Measurements from ENCODE around the gene SHKBP1.

DNA sequence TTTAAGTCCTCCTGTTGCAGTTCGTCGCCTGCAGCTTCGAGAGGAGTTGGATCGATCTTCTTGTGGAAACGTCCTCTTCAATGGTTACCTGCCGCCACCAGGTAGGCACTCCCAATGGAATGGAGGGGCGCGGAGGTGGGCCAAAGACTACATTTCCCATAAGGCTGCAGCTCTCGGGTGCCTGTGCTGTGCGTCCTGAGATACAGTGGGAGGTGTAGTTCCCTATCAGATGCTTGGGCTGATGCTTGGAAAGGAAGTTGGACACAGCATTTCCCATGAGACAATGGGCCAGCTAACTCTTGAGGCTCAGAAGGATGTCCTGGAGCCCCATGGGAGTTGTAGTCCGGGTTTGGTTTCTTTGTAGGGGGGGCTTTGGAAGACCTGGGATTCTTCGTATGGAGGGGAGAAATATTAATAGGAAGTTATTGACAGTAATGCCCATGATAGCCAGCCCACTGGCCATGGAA, 1.8 kb downstream of the SHKBP1 start:
- TF ChIP-seq, protein P1, sequence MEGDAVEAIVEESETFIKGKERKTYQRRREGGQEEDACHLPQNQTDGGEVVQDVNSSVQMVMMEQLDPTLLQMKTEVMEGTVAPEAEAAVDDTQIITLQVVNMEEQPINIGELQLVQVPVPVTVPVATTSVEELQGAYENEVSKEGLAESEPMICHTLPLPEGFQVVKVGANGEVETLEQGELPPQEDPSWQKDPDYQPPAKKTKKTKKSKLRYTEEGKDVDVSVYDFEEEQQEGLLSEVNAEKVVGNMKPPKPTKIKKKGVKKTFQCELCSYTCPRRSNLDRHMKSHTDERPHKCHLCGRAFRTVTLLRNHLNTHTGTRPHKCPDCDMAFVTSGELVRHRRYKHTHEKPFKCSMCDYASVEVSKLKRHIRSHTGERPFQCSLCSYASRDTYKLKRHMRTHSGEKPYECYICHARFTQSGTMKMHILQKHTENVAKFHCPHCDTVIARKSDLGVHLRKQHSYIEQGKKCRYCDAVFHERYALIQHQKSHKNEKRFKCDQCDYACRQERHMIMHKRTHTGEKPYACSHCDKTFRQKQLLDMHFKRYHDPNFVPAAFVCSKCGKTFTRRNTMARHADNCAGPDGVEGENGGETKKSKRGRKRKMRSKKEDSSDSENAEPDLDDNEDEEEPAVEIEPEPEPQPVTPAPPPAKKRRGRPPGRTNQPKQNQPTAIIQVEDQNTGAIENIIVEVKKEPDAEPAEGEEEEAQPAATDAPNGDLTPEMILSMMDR (conservative IDR thresholded peaks at IDR 0.05; ENCODE audit: low read length), result no peak
- no peak for TF ChIP-seq EZH2phosphoT487 (IDR thresholded peaks at IDR 0.05; ENCODE audit: borderline replicate concordance)
